ENCODE results near the gene INPP5F. TPM values are rescaled to one million over a fixed set of nuclear protein-coding genes. Genes with fewer than 3 reads are reported as not detected.

INPP5F gene
- total and polyA plus RNA-seq, 10 of the 15 experiments (the other 5 are each of a cell fraction or from before 2014, with no cell fraction given) = 6.0 to 49.3 (median 34.3) TPM

DNA sequence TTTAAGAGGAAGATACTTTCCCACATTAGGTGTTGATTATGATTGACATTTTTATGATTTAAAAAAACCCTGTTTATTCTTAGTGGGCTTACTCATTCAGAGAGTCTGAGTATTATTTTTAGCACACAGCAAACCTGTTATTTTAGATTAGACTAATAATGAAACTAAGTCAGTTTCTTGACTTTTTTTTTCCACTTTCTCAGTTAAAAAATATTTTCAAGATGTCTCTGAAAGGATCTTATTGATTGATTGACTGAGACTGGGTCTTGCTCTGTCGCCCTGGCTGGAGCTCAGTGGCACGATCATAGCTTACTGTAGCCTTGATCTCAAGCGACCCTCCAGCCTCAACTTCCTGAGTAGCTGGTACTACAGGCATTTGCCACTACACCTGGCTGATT lies 20.4 kb upstream of the INPP5F start (continued):
- TF ChIP-seq, protein P1, sequence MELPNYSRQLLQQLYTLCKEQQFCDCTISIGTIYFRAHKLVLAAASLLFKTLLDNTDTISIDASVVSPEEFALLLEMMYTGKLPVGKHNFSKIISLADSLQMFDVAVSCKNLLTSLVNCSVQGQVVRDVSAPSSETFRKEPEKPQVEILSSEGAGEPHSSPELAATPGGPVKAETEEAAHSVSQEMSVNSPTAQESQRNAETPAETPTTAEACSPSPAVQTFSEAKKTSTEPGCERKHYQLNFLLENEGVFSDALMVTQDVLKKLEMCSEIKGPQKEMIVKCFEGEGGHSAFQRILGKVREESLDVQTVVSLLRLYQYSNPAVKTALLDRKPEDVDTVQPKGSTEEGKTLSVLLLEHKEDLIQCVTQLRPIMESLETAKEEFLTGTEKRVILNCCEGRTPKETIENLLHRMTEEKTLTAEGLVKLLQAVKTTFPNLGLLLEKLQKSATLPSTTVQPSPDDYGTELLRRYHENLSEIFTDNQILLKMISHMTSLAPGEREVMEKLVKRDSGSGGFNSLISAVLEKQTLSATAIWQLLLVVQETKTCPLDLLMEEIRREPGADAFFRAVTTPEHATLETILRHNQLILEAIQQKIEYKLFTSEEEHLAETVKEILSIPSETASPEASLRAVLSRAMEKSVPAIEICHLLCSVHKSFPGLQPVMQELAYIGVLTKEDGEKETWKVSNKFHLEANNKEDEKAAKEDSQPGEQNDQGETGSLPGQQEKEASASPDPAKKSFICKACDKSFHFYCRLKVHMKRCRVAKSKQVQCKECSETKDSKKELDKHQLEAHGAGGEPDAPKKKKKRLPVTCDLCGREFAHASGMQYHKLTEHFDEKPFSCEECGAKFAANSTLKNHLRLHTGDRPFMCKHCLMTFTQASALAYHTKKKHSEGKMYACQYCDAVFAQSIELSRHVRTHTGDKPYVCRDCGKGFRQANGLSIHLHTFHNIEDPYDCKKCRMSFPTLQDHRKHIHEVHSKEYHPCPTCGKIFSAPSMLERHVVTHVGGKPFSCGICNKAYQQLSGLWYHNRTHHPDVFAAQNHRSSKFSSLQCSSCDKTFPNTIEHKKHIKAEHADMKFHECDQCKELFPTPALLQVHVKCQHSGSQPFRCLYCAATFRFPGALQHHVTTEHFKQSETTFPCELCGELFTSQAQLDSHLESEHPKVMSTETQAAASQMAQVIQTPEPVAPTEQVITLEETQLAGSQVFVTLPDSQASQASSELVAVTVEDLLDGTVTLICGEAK (IDR thresholded peaks at IDR 0.05; ENCODE audit: borderline replicate concordance) = peak; percentile 40; the same call in 1 of the 2 replicates
- peak; percentile 100 for TF ChIP-seq TBL1XR1 (IDR thresholded peaks at IDR 0.05; ENCODE audit: low read depth, low read length)
- TF ChIP-seq, protein P2, sequence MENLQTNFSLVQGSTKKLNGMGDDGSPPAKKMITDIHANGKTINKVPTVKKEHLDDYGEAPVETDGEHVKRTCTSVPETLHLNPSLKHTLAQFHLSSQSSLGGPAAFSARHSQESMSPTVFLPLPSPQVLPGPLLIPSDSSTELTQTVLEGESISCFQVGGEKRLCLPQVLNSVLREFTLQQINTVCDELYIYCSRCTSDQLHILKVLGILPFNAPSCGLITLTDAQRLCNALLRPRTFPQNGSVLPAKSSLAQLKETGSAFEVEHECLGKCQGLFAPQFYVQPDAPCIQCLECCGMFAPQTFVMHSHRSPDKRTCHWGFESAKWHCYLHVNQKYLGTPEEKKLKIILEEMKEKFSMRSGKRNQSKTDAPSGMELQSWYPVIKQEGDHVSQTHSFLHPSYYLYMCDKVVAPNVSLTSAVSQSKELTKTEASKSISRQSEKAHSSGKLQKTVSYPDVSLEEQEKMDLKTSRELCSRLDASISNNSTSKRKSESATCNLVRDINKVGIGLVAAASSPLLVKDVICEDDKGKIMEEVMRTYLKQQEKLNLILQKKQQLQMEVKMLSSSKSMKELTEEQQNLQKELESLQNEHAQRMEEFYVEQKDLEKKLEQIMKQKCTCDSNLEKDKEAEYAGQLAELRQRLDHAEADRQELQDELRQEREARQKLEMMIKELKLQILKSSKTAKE (IDR thresholded peaks at IDR 0.05; ENCODE audit: low read depth, poor library complexity, severe bottlenecking) = peak; percentile 100
- TF ChIP-seq ZSCAN29 (IDR thresholded peaks at IDR 0.05) = no peak
- no peak for TF ChIP-seq HDAC2 (IDR thresholded peaks at IDR 0.05)
- no peak for TF ChIP-seq POLR2A (IDR thresholded peaks at IDR 0.05; ENCODE audit: low read depth, low read length)
- peak; percentile 64; the same call in 1 of the 2 replicates for TF ChIP-seq CREB1 (IDR thresholded peaks at IDR 0.05; ENCODE audit: low read depth)
- TF ChIP-seq EGR1 (IDR thresholded peaks at IDR 0.05; ENCODE audit: borderline replicate concordance in 1 of 2, low read depth in 2 of 2, low read length in 2 of 2) = no peak
- TF ChIP-seq, protein P3, sequence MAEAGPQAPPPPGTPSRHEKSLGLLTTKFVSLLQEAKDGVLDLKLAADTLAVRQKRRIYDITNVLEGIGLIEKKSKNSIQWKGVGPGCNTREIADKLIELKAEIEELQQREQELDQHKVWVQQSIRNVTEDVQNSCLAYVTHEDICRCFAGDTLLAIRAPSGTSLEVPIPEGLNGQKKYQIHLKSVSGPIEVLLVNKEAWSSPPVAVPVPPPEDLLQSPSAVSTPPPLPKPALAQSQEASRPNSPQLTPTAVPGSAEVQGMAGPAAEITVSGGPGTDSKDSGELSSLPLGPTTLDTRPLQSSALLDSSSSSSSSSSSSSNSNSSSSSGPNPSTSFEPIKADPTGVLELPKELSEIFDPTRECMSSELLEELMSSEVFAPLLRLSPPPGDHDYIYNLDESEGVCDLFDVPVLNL (IDR thresholded peaks at IDR 0.05; ENCODE audit: low read depth, low read length) = no peak
- TF ChIP-seq, protein P4, sequence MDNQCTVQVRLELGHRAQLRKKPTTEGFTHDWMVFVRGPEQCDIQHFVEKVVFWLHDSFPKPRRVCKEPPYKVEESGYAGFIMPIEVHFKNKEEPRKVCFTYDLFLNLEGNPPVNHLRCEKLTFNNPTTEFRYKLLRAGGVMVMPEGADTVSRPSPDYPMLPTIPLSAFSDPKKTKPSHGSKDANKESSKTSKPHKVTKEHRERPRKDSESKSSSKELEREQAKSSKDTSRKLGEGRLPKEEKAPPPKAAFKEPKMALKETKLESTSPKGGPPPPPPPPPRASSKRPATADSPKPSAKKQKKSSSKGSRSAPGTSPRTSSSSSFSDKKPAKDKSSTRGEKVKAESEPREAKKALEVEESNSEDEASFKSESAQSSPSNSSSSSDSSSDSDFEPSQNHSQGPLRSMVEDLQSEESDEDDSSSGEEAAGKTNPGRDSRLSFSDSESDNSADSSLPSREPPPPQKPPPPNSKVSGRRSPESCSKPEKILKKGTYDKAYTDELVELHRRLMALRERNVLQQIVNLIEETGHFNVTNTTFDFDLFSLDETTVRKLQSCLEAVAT (IDR thresholded peaks at IDR 0.05) = 0 out of 2 replicates have a peak, but pooled peaks have one; percentile 59
- TF ChIP-seq SMC3 (IDR thresholded peaks at IDR 0.05; ENCODE audit: borderline replicate concordance, low read length) = no peak
- TF ChIP-seq DPF2 (IDR thresholded peaks at IDR 0.05) = peak; percentile 95
- TF ChIP-seq CHD1 (IDR thresholded peaks at IDR 0.05; ENCODE audit: low read depth, low read length) = no peak
- TF ChIP-seq SUPT20H (IDR thresholded peaks at IDR 0.05; ENCODE audit: borderline replicate concordance, control insufficient read depth, low read depth, low read length) = no peak
- TF ChIP-seq CHD2 (IDR thresholded peaks at IDR 0.05; ENCODE audit: borderline replicate concordance, low read depth, low read length) = peak; percentile 71; the same call in 1 of the 2 replicates
- TF ChIP-seq EZH2 (IDR thresholded peaks at IDR 0.05; ENCODE audit: borderline replicate concordance, control insufficient read depth, low read depth, low read length) = no peak
- TF ChIP-seq BCL11A (IDR thresholded peaks at IDR 0.05; ENCODE audit: low read depth, low read length) = peak; percentile 92; the same call in 1 of the 2 replicates
- no peak for TF ChIP-seq TAF1 (IDR thresholded peaks at IDR 0.05; ENCODE audit: borderline replicate concordance, low read depth, low read length)
- peak; percentile 75 for TF ChIP-seq GABPA (IDR thresholded peaks at IDR 0.05; ENCODE audit: low read depth)
- no peak for TF ChIP-seq SIN3A (IDR thresholded peaks at IDR 0.05; ENCODE audit: low read depth, low read length)
- TF ChIP-seq TCF3 (IDR thresholded peaks at IDR 0.05; ENCODE audit: borderline replicate concordance, insufficient read depth, low read depth, low read length) = no peak
- peak; percentile 33; the same call in 1 of the 2 replicates for TF ChIP-seq CBFB (IDR thresholded peaks at IDR 0.05; ENCODE audit: low read depth)
- peak in 1 of 2 experiments; percentile 25; a peak in 1 of 4 replicates for TF ChIP-seq ETV6 (conservative IDR thresholded peaks at IDR 0.05 in 1 of 2, IDR thresholded peaks at IDR 0.05 in 1 of 2; ENCODE audit: borderline replicate concordance in 1 of 2, low read depth in 1 of 2)
